Keratinocyte (primary cell): ENCODE results near the gene ATP7A. TPM values are rescaled to one million over a fixed set of nuclear protein-coding genes. Genes with fewer than 3 reads are reported as not detected.

Experiments used
- DNase-seq: peaks from one replicate; pipeline ENCODE4 v3.0.0-alpha.2; 2011; ENCODE audit warnings: low read depth, missing footprints, low spot score
- FAIRE-seq: peaks from 2 replicates; lab custom pipeline; 2011; peaks lifted over from hg19 to GRCh38; lab: Jason Lieb, UNC
- H2AFZ ChIP-seq: 2 replicates; pipeline ENCODE4 v1.6.0; 2012; ENCODE audit warnings: low read length, control low read depth, inconsistent platforms; ENCODE audit not compliant: control insufficient read depth
- H3K27ac ChIP-seq: 2 replicates; pipeline ENCODE4 v1.5.1; 2011; ENCODE audit warnings: low read length; ENCODE audit not compliant: control insufficient read depth, insufficient read depth
- H3K27me3 ChIP-seq: 3 replicates; pipeline ENCODE4 v1.6.0; 2011; ENCODE audit warnings: low read length; ENCODE audit not compliant: control insufficient read depth, insufficient read depth; ENCODE audit errors: extremely low read depth
- H3K36me3 ChIP-seq, 2 experiments: 2 replicates in 1 of 2; 3 replicates in 1 of 2; pipeline ENCODE4 v1.5.1; 2011; ENCODE audit warnings: low read length in 2 of 2, mild to moderate bottlenecking in 1 of 2; ENCODE audit not compliant: control insufficient read depth in 2 of 2, insufficient read depth in 2 of 2; ENCODE audit errors: extremely low read depth in 1 of 2
- H3K4me1 ChIP-seq: 3 replicates; pipeline ENCODE4 v1.5.1; 2011; ENCODE audit warnings: low read length; ENCODE audit not compliant: control insufficient read depth, insufficient read depth; ENCODE audit errors: extremely low read depth
- H3K4me2 ChIP-seq: 3 replicates; pipeline ENCODE4 v1.6.0; 2011; ENCODE audit warnings: low read depth, low read length; ENCODE audit not compliant: control insufficient read depth, insufficient read depth; ENCODE audit errors: extremely low read depth
- H3K4me3 ChIP-seq, 3 experiments: fragments of 200-600 bp in 1 of 3; sonication (generic) in 1 of 3; 2 replicates in 2 of 3; 3 replicates in 1 of 3; pipeline ENCODE4 v1.5.1; 2011 to 2016; ENCODE audit warnings: low read length in 3 of 3, mild to moderate bottlenecking in 3 of 3, control low read depth in 2 of 3, inconsistent platforms in 1 of 3, low read depth in 1 of 3, mixed read lengths in 1 of 3, mixed run types in 1 of 3, moderate library complexity in 1 of 3; ENCODE audit not compliant: control insufficient read depth in 2 of 3, insufficient read depth in 2 of 3; ENCODE audit errors: extremely low read depth in 1 of 3
- H3K79me2 ChIP-seq: 2 replicates; pipeline ENCODE4 v1.6.0; 2012; ENCODE audit warnings: low read length; ENCODE audit not compliant: control insufficient read depth, insufficient read depth
- H3K9ac ChIP-seq: 3 replicates; pipeline ENCODE4 v1.6.0; 2011; ENCODE audit warnings: low read length; ENCODE audit not compliant: control insufficient read depth, insufficient read depth; ENCODE audit errors: extremely low read depth
- H3K9me1 ChIP-seq: 3 replicates; pipeline ENCODE4 v1.6.0; 2011; ENCODE audit warnings: low read length; ENCODE audit not compliant: control insufficient read depth, insufficient read depth; ENCODE audit errors: extremely low read depth
- H3K9me3 ChIP-seq: 2 replicates; pipeline ENCODE4 v1.5.1; 2012; ENCODE audit warnings: low read depth, low read length; ENCODE audit not compliant: control insufficient read depth
- H4K20me1 ChIP-seq: 3 replicates; pipeline ENCODE4 v1.6.0; 2011; ENCODE audit warnings: low read length; ENCODE audit not compliant: control insufficient read depth, insufficient read depth; ENCODE audit errors: extremely low read depth
- EZH2 ChIP-seq: IDR thresholded peaks from one replicate; pipeline ENCODE4 v1.6.1; 2012; ENCODE audit warnings: inconsistent platforms, mild to moderate bottlenecking, low read length, moderate library complexity
- dilution Hi-C: fragments of 300-500 bp; cut with MboI; formaldehyde crosslinking; loops from one replicate; pipeline ENCODE4 v1.7.0; 2020; ENCODE audit warnings: low sequenced_read_pairs; ENCODE audit not compliant: extremely low pct_ligation_motif_present
- polyA plus RNA-seq, 5 experiments: library from polyadenylated mRNA; depleted of rRNA in 3 of 5; stranded (reverse) in 3 of 5; stranded (forward) in 1 of 5; unstranded in 1 of 5; fragments of >200 nt; gene quantifications; 1 replicate in 1 of 5; 2 replicates in 3 of 5; 3 replicates in 1 of 5; pipeline versions ENCODE4 v1.2.1 to v1.2.3, GENCODE V29; 2011 to 2012; ENCODE audit warnings: missing spikeins in 2 of 5, low read depth in 1 of 5, low replicate concordance in 1 of 5
- TF ChIP-seq, protein P1 (sequence below), 3 experiments: IDR thresholded peaks in 1 of 3; conservative IDR thresholded peaks in 1 of 3; optimal IDR thresholded peaks in 1 of 3; 2 replicates in 2 of 3; 3 replicates in 1 of 3; pipeline versions ENCODE3 to v1.5.1; 2011; ENCODE audit warnings: low read length in 3 of 3, mild to moderate bottlenecking in 3 of 3, moderate library complexity in 2 of 3, control low read depth in 1 of 3, inconsistent platforms in 1 of 3; ENCODE audit not compliant: insufficient read depth in 2 of 3; ENCODE audit errors: extremely low read depth in 1 of 3

The ATP7A gene
- polyA plus RNA-seq, 1 donor (not counting 4 experiments of a cell fraction or from before 2014, with no cell fraction given) = 4.0 TPM

DNA sequence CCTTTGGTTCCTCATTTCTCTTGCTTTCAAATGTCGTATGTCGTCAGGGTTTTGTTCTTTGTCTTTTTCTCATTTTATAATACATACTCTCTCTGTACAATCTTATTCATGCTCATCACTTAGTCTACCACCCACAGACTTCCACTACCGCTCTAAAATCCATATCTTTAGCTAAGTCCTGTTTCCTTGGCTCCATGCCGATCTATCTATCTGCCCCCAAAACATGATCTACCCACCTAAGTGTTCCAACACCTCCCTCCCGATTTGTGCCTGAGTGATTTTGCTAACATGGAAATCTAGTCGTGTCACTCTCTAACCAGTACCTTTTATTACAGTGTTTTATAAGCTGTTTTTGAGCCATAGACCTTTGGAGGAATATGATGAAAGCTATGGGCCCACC is 124.6 kb downstream of the ATP7A start:
- H4K20me1 ChIP-seq = no peaks in the 10 kb centered on the region
- no peak for TF ChIP-seq EZH2
- TF ChIP-seq, protein P1, sequence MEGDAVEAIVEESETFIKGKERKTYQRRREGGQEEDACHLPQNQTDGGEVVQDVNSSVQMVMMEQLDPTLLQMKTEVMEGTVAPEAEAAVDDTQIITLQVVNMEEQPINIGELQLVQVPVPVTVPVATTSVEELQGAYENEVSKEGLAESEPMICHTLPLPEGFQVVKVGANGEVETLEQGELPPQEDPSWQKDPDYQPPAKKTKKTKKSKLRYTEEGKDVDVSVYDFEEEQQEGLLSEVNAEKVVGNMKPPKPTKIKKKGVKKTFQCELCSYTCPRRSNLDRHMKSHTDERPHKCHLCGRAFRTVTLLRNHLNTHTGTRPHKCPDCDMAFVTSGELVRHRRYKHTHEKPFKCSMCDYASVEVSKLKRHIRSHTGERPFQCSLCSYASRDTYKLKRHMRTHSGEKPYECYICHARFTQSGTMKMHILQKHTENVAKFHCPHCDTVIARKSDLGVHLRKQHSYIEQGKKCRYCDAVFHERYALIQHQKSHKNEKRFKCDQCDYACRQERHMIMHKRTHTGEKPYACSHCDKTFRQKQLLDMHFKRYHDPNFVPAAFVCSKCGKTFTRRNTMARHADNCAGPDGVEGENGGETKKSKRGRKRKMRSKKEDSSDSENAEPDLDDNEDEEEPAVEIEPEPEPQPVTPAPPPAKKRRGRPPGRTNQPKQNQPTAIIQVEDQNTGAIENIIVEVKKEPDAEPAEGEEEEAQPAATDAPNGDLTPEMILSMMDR (optimal IDR thresholded peaks at IDR 0.05 in 1 of 3, IDR thresholded peaks at IDR 0.05 in 1 of 3, conservative IDR thresholded peaks at IDR 0.05 in 1 of 3; ENCODE audit: extremely low read depth in 1 of 3, insufficient read depth in 2 of 3, low read length in 3 of 3) = no peak
- DNase-seq = no peak
- no peak overlapping the region for H3K27ac ChIP-seq
- no peaks in the 10 kb centered on the region for H3K9me1 ChIP-seq
- H3K9me3 ChIP-seq = no peaks in the 10 kb centered on the region
- no peaks in the 10 kb centered on the region for H3K36me3 ChIP-seq
- dilution Hi-C loops = no loop called here
- H3K27me3 ChIP-seq = no peaks in the 10 kb centered on the region
- no peaks in the 10 kb centered on the region for H3K4me1 ChIP-seq
- H3K4me3 ChIP-seq = no peak overlapping the region
- no peak for FAIRE-seq
- no peaks in the 10 kb centered on the region for H3K79me2 ChIP-seq
- H2AFZ ChIP-seq = no peak overlapping the region
- H3K4me2 ChIP-seq = no peak overlapping the region
- no peak overlapping the region for H3K9ac ChIP-seq

DNA sequence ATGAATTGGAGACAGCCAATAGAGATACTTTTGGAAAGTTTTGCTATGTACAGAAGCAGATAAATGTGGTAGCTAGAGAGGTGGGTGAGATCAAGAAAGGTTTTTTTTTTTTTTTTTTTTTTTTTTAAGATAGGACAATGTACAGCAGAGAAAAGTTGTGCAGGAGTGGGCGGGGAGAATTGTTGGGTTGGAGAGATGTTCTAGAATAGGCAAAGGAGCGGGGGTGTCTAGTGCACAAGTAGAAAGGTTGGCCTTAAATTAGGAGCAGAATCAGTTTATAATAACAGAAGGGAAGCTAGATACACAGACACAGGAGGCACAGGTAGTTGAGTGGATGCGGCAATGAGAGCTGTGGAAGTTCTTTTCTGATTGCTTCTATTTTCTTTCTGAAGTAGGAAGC is 127.4 kb downstream of the ATP7A start:
- H3K4me1 ChIP-seq = no peaks in the 10 kb centered on the region
- dilution Hi-C loops = no loop called here
- FAIRE-seq (no peak), DNase-seq (no peak)
- H3K4me3 ChIP-seq = no peak overlapping the region
- H4K20me1 ChIP-seq = no peaks in the 10 kb centered on the region
- H3K36me3 ChIP-seq = no peaks in the 10 kb centered on the region
- TF ChIP-seq, protein P1 (optimal IDR thresholded peaks at IDR 0.05 in 1 of 3, IDR thresholded peaks at IDR 0.05 in 1 of 3, conservative IDR thresholded peaks at IDR 0.05 in 1 of 3; ENCODE audit: extremely low read depth in 1 of 3, insufficient read depth in 2 of 3, low read length in 3 of 3) = no peak
- TF ChIP-seq EZH2 = no peak
- H3K9ac ChIP-seq = no peak overlapping the region
- no peaks in the 10 kb centered on the region for H3K9me1 ChIP-seq
- H2AFZ ChIP-seq = no peak overlapping the region
- H3K79me2 ChIP-seq = no peaks in the 10 kb centered on the region
- no peak overlapping the region for H3K4me2 ChIP-seq
- H3K27me3 ChIP-seq = no peaks in the 10 kb centered on the region
- H3K27ac ChIP-seq = no peak overlapping the region
- H3K9me3 ChIP-seq = no peaks in the 10 kb centered on the region
